IPS-11a (cell line): ENCODE results near the gene MEI1.

ENCODE experiments used
- H3K4me3 ChIP-seq: one replicate; pipeline ENCODE4 v1.5.1; 2013; ENCODE audit warnings: low read depth, low read length, control low read depth

MEI1 gene

DNA sequence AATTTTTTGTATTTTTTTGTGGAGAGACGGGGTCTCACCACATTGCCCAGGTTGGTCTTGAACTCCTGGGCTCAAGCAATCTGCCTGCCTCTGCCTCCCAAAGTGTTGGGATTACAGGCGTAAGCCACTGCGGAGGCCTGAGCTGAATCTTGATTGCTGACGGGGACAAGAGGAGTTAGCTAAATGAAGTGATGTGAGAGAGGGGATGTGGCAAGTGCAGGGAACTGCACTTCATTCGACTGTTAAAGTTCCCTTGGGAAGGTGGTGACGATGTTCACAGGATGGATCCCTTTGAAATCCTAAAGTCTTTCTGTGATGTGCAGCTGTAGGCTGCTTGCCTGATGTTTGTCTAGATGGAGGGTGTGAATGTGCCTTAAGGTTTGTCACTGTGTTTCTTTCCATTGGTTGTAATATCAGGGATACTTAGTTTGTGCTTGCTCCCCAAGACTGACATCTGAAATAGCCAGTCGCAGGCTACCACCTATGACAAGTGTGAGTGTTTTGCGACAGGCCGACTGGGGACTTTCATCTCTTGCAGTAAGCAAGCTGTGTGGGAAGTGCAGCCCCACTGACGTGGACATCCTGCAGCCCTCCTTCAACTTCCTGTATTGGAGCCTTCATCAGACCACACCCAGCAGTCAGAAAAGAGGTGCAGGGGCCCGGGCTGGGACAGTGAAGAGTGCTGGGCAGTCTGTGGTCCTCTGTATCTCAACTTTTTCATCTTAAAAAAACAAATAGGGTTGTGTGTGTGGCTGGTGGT lies 81.6 kb downstream of the MEI1 start:
- no peak overlapping the region for H3K4me3 ChIP-seq

DNA sequence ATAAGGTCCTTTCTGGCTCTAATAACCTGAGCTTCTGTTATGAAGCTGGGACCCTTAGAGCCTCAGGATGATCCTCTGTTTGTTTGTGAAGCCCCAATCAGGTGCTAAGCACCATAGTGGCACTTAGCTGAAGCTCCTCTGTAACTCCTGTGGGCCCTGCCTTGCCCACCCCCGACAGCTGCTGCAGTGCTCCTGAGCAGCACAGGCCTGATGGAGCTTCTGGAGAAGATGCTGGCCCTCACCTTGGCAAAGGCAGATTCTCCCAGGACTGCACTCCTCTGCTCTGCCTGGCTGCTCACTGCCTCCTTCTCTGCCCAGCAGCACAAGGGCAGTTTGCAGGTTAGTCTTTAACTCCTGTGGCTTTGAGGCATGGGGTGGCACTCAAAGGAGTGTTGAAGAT lies 82.2 kb downstream of the MEI1 start:
- no peak overlapping the region for H3K4me3 ChIP-seq

DNA sequence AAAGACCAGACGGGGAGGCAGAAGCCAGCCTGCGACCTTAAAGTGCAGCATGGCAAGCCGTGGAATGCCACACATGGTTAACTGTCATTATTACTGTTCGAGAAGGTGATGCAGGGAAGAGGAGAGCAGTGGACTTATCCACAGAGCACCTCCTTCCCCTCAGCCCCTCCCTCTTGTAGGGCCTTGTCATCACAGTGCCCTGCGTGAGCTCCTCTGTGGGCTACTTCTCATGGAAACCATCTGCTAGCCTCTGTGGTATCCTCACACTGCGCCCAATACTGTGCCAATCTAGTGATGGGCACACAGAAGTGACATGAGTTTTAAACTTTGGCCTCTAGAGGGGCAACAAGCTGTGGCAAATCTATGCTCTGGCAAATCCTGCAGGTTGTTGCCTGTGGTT lies 83.0 kb downstream of the MEI1 start:
- H3K4me3 ChIP-seq: no peak overlapping the region

DNA sequence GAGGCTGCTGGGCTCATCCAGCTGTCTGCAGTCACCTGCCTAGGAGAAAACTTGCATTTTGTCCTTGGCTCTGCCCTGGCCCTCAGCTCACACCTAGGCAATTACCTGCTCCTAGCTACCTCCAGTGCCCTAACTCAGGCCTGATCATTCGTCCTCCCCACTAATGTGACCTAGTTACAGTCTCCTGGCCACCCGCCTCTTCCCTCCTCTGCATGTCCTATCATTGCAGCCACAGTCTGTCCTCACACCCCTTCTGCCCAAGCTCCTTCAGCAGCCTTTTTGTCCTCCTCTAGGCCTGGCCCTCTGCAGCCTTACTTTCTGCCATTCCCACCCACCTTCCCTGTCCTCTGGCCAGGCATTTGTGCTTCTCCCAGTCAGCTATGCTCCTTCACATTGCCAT lies 83.4 kb downstream of the MEI1 start:
- H3K4me3 ChIP-seq: no peak overlapping the region

DNA sequence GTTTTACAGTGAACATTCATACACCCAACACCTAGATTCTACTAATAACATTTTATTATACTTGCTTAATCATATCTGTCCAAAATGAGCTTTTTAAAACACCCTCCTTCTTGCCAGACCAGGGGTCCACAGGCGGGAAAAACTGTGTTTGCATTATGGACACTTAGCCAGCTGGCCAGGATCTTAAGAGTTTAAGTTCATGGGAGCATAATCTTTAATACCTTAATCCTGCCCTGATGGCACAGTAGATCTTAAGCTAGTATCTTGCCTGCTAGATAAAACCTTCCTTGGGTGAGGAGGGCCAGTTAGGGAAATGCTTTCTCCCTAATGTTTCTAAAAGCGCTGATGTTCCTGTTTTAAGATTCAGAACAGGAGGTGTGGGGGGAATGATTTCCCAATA lies 88.0 kb downstream of the MEI1 start:
- no peak overlapping the region for H3K4me3 ChIP-seq

DNA sequence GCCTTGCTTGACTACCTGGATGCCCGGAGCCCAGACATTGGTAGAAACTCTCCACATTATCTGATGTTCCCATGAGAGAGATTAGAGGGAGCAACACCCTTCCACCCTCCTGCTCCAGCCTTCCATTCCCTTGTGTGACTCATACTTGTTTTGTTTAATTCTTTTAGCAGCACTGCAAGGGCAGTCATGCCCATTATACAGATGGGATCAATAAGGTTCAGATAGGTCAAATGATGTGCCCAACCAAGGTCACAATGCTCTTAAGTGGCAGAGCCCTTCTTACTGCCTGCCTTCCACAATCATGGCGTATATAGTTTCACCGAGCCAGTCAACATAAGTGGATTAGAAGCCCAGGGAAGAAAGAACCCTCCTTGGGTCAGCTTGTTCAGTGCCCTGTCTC lies 94.6 kb downstream of the MEI1 start:
- no peak overlapping the region for H3K4me3 ChIP-seq

DNA sequence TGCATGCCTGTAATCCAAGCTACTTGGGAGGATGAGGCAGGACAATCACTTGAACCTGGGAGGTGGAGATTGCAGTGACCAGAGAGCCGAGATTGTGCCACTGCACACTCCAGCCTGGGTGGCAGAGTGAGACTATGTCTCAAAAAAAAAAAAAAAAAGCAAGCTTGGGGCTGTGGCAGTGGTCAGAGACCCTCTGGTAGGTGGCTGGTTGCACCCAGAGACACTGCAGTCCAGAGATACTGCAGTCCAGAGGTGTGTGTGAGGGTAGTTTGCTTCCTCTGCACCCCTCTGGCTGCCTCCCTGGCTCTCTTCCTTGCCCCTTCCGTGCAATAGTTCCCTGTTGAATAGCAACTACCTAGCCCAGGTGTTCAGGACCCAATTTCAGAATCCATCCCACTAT lies 99.4 kb downstream of the MEI1 start:
- H3K4me3 ChIP-seq: no peak overlapping the region

DNA sequence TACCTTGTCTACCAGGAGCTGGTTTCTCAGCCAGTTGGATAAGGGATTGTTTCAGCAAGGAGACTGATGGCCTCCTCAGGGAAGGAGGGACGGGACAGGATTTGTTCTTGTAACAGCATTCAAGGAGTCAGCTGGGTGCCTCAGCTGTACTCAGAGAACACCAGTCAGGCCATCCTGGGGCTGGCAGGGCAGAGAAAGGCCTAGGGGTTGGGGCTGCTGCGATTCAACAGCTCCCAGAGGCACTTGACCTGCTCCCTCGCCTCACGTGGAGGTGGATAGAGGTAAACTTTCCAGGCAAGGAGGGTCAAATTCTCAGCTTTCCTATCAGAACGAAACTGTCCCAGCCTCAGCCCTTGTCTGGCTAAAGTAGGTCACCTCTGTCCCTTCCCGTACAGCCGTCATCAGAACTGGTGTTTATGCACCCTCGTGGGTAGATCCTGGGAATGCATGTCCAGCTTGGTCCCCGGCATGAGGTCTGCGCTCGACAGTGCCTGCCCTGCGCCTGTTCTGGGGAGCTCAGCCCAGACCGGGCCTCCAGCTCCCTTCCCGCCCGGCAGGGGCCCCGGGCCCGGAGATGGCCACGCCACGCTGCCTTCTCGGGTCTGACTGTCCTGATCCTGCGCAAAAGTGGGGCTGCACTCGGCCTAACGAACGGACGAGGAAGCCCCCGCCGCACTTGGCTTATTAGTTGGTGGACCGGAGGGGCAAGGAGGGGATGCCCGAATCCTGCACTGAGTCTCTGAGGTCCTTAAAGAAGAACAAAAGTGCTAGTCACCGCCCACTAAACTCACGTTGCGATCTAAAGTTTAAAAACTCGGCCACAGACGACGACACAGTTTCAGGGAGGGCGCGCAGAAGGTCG lies 100.4 kb downstream of the MEI1 start:
- peak overlapping the region; percentile 78 for H3K4me3 ChIP-seq

DNA sequence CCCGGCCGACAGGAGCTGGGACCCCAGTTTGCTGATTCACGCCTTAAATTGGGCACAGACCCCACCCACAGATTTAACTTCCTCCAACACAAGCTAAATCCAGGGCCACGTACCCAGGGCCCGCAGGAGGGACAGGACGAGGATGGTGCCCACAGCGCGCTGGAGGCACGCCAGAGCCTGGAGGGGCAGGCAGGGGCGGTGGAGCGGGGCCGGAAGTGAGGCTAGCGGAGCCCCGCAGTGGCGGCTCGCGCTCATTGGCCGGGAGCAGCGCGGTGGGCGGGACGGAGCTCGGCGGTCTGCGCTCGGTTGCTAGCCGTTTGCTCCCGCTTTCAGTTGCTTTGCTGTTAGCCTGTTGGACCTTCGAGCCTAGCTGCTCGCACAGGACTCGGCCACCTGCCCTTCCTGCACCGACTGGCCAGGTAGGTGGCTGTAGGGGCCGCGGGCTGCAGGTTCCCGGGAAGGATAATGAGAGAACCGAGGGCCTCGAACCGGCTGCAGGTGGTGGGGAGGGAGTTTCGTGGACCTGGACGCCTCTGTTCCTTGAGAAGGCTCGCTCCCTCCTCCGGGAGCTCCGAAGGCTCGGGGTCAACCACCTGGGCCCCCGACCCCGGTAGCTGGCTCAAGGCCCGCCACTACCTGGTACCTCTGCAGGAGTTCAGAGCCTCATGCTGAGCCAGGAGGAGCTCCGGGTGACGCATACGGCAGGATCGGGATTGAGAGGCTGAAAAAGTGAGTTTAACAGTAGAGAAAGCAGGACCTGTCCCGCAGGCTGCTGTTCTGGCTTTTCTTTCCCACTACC lies 101.2 kb downstream of the MEI1 start, which contains the start of gene CCDC134:
Gene CCDC134, plus strand, starts transcription at position 332 of the 799 bp plus-strand sequence. CDS start 8,212 bp downstream, outside the sequence.
- peak within 1 kb of the TSS; percentile 78 for H3K4me3 ChIP-seq

DNA sequence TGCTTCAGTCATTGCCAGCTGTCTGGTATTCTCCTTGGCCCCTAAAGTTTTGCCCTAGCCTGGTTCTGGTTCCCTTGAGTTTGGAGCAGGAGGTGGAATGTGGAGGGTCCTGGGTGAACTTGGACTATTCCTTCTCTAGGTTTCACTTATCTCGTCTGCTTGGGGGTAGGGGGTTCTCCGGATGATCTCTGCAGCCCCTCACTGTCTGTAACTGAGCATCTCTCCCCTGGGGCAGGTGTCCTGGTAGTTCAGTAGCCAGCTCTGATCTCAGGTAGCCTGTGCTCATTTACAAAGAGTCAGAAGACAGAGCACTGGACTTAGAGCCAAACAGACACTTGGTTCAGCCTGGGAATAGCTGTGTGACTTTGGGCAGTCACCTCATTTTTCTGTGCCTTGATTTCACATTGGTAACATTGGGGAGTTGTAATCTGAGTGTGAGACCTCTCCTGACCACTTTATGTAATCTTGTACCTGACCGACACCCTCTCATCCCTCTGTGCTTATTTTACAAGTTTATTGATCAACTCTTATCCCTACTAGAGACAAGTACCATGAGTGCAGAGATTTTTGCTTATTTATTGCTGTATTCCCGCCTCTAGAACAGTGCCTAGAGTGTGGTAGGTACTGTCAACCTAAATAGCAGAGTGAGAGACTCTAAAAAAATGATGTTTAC lies 102.0 kb downstream of the MEI1 start:
- H3K4me3 ChIP-seq: peak overlapping the region; percentile 78

DNA sequence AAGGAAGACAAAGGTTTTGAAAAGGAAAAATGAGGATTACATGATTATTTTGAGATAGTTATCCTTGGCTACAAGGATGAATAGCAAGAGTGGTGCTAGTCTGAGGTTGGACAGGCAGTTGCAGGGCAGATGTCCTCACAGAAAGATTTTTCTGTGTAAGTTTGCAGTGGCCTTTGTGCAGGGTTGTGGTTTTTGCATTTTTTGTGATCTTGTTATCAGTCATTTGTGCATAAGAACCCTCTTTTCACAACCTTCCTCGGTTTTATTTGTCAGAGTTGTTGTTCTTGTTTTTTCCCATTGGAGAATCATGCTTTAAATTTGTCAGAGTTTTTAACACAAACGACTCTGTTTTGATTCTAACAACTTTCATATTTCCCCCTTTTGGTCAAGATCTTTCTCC lies 102.6 kb downstream of the MEI1 start:
- no peak overlapping the region for H3K4me3 ChIP-seq

DNA sequence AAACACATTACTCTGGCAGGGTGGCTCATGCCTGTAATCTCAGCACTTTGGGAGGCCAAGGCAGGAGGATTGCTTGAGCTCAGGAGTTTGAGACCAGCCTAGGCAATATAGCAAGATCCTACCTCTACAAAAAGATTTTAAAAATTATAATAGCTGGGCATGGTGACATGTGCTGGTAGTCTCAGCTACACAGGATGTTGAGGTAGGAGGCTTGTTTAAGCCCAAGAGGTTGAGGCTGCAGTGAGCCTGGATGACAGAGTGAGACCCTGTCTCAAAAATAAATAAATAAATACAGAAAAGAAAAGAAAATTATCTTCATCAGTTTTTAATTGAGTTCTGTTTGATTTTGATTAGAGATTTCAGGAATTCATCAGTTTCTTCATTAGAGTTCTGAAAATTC lies 106.3 kb downstream of the MEI1 start:
- no peak overlapping the region for H3K4me3 ChIP-seq

DNA sequence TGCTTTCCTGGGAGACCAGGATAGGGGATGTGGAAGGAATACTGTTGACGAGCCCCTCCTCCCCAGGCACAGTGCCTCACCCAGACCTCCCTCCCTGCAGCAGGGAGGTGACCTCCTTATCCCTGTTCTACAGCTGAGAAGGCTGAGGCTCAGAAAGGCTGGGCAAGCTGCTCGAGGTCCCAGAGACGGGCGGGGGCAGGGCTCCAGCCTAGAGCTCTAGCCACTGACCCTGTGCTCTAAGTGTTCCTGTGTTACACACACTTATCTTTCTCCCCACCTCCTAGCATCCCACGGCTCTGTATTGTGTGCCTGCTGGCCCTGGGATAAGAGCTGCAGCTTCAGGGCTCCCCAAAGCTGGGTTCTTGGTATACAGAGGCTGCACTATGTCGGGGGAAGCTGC lies 109.1 kb downstream of the MEI1 start:
- H3K4me3 ChIP-seq: no peak overlapping the region

DNA sequence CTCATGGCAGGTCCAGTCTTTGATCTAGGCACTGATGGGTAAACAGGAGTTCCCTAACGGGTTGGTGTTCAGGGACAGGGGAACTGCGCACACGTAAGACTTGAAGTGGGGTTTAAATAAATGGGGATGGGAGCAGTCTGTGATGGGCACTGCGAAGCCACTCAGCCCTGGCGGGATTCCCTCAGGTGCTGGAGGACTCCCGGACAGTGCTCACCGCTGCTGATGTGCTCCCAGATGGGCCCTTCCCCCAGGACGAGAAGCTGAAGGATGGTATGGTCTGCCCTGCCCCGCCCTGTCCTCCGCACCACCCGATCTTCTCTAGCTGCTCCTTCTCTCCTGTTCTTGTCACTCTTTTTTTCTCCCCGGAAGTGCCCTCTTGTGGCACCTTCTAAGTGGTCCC lies 110.7 kb downstream of the MEI1 start:
- H3K4me3 ChIP-seq: no peak overlapping the region

DNA sequence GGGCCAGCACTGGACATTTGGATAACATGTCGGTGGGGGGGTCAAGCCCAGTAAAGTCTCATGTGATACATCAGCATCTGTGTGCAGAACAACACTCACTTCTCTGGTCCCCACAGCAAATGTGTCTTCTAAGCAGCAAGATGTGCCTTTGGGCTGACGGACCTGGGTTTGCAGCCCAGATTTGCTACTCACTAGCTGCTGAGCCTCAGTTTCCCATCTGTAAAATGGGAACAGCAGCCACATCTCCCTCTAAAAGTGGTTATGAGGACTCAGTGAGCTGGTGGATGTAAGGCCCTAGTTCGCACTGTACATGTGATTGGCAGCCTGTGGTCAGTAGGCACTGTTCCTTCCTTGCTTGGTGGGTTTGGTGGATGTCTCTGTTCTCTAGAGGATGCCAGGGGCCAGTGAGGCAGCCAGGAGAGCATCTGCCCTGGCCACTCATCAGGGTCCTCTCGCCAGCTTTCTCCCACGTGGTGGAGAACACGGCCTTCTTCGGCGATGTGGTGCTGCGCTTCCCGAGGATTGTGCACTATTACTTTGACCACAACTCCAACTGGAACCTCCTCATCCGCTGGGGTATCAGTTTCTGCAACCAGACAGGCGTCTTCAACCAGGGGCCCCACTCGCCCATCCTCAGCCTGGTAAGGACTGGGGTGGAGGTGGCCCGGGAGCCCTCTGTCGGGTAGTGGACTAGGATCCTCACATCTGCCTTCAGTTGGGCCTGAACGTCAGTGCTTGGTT lies 113.7 kb downstream of the MEI1 start:
- no peak overlapping the region for H3K4me3 ChIP-seq

DNA sequence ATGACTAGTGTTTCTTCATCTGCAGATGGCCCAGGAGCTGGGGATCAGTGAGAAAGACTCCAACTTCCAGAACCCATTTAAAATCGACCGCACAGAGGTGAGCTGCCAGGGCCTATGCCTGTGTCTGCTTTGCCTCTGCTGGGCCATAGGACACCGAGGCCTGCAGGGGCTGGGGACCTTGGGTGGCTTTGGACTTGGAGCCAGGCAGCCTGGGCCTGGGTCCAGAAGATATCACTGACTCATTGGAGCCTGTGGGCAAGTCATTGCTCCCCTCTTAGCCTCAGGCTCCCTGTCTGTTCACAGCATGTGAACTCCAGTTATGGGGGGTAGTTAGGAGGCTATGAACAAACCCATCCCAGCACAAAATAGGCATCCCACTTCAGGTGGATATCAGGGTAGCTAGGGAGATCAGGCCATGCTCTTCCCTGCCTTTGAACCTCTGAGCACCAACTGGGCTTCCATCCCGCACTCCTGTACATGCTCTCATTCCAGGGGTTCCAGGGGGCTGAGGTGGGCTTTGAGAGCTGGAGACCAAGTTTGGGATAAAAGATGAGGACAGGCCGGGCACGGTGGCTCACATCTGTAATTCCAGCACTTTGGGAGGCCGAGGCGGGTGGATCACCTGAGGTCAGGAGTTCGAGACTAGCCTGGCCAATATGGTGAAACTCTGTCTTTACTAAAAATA lies 114.6 kb downstream of the MEI1 start:
- H3K4me3 ChIP-seq: no peak overlapping the region

DNA sequence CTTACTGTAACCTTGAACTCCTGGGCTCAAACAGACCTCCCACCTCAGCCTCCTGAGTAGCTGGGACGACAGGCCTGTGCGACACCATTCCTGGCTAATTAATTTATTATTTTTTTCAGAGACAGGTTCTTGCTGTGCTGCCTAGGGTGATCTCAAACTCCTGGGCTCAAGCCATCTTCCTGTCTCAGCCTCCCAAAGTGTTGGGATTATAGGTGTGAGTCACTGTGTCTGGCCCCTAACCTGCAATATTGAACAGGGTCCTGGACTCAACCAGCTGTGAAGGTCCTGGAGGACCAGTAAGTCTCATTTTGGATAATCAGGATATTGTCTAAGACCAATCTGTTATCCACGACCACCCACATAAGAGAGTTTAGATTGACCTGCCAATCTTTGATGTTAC lies 116.4 kb downstream of the MEI1 start:
- no peak overlapping the region for H3K4me3 ChIP-seq

DNA sequence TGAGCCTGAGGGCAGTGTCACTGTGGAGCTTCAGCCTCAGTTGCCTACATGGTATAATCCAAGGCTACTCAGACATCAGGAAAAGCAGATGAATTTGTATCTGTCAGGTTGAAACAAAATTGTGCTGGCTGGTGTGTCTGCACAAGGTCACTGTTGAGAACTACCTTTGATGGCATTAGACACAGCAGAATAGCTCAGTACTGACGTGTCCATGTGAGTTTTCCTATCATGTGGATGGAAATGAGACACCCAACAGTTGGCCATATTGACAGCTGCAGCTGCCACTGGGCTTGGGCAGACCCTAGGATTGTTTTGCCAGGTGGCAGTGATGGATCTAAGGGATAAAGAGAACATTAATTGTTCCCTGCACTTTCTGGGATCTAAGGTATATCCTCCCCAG lies 116.9 kb downstream of the MEI1 start:
- H3K4me3 ChIP-seq: no peak overlapping the region

DNA sequence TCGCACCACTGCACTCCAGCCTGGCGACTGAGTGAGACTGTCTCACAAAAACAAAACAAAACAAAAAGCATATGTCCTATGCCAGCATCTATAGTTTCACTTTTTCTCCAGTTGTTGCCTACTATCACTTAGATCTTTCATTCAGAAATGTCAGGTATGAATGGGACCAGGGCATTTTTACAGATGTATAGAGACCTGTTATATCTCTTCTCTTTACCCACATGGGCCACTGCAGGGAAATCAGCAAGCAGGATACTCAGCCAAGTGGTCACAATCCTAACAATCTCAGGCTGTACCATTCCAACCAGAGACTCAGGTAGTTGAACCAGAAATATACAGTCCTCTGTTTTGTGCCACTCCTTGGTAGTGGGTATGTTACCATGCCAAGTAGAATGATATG lies 117.6 kb downstream of the MEI1 start:
- no peak overlapping the region for H3K4me3 ChIP-seq

DNA sequence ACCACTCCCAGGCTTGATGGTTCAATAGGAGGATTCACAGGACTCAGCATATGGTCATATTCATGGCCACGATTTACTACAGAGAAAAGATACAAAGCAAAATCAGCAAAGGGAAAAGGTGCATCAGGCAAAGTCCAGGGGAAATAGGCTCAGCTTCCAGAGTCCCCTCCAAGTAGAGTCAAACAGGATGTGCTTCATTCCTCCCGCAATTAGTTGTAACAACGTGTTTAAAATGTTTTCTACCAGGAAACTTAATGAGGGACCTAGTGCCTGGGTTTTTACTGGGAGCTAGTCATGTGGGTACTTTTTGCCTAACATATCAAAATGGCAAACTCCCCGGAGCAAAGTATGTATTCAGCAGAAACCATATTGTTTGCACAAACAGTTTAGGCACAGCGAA lies 118.7 kb downstream of the MEI1 start:
- no peak overlapping the region for H3K4me3 ChIP-seq
